GM19397 (cell line): ENCODE measurements around the gene OR4D1.

Experiments used
- ATAC-seq: cut with Tn5 transposase; IDR thresholded peaks from one replicate; pipeline ENCODE4 v1.9.1; 2021; ENCODE audit warnings: mild to moderate bottlenecking, moderate library complexity; ENCODE audit not compliant: unreplicated experiment

The OR4D1 gene

DNA sequence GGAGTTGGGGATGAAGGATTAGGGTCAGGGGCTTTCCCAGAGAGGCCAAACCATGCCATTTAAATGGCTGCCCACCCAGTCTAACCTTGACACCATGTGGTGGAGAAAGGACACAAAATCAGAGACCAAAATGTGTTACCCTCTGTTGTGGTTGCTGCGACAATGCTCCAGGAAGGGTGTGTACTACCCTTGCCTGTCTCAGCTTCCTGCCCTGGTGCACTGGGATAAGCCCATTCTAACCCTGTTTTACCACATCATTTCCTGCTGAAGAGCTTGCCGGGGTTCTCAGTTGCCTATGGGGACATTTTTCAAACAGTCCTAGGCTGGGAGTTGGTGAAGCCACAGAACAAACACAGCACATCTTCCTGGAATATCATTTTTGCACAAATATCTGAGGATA is 4.9 kb downstream of the OR4D1 start:
- ATAC-seq = no peak

DNA sequence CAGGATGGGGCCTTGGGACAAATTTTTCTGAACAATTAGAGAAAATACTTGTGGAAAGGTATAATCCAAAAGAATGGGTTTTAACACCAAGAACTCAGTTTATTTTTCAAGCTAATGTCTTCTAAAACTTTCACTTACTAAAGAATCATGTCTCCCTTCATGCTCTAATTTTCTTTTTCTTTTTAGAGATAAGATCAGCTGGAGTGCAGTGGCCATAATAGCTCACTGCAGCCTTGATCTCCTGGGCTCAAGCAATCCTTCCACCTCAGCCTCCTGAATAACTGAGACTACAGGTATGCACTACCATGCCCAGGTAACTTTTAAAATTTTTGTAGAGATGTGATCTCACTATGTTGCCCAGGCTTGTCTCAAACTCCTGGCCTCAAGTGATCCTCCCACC is 5.5 kb downstream of the OR4D1 start:
- ATAC-seq = no peak

DNA sequence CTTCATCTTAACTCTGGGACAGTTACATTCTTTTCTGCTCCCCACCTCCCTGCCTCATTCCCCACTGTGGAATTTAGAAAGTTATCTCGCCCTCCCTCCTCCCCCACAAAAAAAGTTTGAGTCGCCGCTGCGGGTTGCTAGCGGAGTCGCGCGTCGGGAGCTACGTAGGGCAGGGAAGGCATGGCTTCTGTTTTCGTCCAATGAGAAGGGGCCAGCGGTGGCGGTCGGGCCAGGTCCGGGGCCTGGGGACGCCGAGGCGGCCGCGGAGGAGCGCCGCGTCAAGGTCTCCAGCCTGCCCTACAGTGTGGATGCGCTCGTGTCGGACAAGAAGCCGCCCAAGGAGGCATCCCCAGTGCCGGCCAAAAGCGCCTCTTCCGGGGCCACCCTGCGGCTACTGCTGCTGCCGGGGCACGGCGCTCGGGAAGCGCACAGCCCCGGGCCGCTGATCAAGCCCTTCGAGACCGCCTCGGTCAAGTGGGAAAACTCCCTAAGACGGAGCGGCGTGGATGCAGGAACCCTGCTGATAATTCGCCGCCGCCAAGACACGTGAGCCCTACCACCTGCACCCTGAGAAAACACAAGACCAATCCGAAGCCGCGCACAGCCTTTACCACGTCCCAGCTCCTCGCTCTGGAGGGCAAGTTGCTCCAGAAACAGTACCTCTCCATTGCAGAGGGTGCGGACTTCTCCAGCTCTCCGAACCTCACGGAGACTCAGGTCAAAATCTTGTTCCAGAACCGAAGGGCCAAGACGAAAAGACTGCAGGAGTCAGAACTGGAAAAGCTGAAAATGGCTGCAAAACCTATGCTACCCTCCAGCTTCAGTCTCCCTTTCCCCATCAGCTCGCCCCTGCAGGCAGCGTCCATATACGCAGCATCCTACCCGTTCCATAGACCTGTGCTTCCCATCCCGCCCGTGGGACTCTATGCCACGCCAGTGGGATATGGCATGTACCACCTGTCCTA is 8.9 kb downstream of the OR4D1 start:
- no peak for ATAC-seq

DNA sequence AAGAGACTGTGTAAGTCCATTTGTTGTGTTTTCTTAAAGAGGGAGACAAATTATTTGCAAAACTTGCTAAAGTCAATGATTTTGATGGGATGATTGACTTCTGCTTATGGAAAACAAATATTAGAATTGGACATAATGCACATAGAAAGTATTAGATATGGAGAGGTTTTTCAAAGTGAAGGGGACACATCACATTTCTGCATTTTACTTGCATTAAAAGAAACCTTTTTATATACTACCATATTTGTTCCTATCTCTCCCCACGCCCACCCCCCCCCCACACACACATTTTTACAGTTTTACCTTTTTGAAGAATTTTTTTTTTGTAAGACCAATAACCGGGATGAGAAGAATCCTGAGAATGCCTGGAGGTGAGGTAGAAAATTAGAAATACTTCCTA is 10.0 kb downstream of the OR4D1 start:
- ATAC-seq = no peak

DNA sequence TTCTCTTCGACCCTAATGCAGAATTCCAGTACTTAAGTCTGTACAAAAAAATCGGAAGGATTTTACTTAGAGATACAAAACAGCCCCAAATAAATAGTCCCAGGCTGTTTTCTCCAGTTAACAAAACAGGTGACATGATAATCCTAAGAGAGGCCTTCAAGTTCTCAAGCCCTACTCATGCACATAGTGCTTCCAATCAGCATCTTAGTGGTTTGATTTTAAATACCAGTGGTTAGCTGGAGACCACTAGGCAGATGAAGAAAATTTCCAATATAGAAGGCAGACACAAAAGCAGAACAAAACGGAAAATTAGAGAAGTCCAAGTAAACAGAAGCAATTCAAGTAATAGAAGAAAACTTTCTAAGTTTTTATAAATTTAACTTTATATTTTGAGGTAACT is 13.4 kb downstream of the OR4D1 start:
- ATAC-seq = no peak

DNA sequence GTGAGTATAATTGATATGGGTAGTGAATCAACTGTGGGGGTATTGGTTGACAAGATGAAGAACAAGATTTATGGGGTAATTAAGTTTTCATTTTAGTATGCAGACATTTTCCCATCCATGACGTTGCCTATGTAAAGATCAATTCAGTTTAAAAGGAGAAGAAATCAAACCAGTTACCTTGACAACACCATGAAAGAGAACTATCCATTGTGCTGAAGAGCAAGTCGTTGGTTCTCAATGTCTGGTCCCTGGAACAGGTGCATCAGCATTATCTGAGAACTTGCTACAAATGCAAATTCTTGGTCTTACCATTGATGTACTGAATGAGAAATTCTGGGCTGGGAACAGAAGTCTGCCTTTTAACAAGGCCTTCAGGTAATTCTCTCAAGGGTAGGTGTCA is 17.8 kb downstream of the OR4D1 start:
- ATAC-seq = no peak

DNA sequence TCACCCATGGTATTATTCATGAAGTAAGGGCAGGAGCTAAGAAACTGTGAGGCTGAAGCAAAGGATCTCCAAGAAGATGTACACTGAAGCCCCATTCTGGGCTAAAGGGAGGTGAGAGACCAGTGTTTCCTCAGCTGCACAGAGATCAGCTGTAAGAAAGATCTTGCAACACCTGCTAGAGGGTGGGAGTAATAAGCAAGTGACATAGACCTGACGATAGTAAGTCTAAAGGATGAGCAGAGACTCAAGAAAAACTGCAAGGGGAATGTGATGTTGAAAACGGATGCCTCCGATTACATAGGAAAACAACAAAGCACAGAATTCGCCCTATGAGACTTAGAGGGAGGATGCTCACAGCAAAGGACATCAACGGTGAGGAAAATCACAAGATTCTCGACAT is 18.5 kb downstream of the OR4D1 start, which contains the start of gene OR4D2:
TSS of gene OR4D2 (plus strand) at position 301 of the 400 bp plus-strand sequence. CDS start 2,674 bp downstream, outside the sequence.
- ATAC-seq = no peak

DNA sequence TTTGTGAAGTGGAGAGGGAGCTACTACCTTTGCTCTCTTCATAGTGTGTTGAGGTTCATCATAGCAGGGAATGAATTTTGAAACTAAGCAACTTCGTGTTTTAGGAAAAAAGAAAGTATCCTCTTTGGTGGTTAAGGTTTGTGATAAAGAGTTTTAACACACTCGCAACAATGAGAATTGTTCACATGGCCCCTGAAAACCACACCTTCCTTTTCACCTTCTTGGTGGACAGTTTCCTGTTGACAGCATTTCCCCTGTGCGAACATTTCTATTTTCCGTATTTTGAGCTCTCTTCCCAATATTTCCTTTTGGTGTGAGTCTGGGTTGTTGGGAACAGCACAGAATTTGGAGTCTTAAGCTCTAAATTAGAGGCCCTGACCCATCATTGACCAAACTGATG is 22.4 kb downstream of the OR4D1 start:
- ATAC-seq = no peak

DNA sequence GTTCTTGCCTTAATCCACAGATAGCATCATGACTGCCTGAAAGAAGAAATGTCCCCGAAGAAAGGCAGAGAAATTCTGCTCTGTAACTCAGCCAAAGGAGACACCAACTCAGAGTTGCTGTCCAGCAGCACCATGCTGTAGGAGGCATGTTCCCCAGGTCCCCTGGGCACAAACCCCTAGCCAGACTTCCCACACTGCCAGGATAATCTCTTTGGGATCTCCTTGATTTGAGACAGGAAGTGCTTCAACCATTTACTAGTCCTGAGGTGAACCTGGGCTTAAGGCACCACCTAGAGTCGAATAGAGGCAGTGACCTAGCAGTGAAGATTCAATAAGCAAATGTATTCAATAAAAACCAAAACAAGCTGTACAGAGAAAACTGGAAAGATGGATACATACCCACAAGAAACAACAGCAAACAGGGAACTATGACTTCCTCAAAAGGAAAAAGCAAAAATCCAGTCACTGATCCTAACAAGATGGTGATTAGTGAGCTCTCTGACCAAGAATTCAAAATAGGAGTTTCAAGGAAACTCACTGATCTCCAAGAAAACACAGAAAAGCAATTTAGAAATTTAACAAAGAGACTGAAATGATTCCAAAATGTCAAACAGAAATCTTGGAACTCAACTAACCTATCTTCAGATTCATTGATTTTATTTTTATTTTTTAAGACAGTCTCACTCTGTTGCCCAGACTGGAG is 24.3 kb downstream of the OR4D1 start:
- no peak for ATAC-seq

DNA sequence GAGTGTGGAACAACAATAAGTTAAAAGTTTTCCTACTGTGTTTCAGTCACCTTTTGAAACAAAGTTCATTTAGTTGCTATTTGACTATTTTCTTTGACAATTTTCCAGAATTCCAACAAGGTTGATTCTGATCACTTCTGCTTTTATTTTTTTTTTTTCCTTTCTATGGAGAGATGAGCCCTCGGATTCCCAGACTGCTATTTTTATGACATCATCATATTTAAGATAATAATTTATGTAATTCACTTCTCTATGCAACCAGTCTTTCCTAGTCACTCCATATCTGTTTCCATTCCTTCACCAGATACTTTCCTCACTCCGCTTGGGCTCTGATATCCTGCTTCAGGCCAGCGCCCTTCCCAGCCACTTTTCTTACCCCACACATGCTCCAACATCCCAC is 26.7 kb downstream of the OR4D1 start:
- no peak for ATAC-seq

DNA sequence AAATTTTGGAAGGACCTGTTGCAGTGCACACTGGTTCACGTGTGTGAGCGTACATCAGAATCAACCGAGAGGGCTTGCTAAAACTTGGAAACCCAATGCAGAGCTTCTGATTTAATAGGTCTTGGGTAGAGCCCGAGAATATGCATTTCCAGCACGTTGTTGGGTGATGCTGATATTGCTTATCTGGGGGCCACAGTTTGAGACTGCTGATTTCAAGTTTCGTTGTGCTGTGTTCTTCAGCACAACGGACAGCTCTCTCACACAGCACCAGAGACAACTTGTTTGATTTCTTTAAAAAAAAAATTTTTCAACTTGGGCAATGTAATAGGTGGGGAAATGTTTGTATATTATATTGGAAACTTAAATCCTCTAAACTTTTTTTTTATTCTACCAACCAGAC is 28.0 kb downstream of the OR4D1 start:
- ATAC-seq = no peak

DNA sequence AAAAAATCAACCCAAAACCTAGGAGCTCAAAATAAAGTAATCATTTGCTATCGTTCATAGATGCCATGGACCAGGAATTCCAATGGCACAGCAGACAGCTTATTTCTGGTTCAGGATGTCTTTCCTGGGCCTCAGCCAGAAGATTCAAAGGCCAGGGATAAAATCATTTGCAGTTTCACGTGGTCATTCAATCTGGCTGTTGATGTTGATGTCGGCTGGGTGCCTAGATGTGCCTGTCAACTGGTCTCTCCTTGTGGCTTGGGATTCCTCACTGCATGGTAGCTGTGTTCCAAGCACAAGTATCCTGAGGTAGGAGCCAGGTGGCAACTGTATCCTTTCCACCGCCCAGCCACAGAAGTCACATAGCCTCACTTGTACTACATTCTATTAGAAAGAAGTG is 33.6 kb downstream of the OR4D1 start:
- no peak for ATAC-seq

DNA sequence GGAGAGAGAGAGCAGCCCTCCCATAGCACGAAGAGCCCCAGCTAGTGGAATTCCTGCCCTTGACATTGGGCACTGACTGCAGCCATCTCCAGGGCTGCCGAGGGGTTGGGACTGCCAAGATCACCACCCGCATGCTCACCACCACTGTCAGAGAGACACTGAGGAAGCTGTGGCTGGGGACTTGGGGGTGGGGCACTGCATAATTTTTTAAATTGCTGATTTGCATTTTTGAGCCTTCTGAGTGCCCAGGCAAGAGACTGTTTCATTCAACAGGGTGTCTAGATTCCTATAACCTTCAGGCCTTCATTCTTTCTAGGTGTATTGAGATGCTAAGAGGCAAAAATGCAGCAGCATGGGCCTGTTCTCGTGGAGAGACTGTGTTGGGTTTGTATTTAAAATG is 35.3 kb downstream of the OR4D1 start:
- no peak for ATAC-seq

DNA sequence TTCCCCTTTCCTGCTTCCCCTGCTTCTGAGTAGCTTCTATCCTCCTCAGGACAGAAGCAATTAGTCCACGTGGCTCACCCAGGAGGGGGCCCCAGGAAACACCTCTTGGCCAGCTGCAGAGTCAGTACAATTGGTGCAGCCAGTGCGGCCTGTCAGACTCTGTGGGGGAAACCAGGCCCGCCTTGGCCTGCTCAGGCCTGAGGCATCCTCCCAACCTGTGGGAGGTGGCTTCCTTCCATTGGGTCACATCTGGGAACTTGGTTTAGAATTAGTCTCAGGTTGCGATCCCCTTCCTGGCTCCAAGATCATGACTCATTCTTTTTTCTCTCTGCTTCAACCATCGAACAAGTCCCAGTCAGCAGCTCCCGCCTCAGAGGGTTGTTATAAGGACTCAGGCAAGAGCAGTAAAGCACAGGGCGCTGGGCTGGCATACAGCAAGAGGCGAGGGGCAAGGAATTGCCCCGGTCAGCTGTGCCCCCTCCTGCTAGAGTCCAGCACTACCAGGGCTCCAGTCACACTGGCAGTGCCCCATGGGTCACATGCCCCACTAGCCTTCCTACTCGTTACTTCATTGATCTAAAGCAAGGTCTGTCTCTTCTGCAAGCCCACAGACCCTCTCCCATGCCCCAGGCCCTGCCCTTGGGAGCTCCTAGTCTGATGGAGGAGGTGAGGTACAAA is 36.3 kb downstream of the OR4D1 start:
- no peak for ATAC-seq

DNA sequence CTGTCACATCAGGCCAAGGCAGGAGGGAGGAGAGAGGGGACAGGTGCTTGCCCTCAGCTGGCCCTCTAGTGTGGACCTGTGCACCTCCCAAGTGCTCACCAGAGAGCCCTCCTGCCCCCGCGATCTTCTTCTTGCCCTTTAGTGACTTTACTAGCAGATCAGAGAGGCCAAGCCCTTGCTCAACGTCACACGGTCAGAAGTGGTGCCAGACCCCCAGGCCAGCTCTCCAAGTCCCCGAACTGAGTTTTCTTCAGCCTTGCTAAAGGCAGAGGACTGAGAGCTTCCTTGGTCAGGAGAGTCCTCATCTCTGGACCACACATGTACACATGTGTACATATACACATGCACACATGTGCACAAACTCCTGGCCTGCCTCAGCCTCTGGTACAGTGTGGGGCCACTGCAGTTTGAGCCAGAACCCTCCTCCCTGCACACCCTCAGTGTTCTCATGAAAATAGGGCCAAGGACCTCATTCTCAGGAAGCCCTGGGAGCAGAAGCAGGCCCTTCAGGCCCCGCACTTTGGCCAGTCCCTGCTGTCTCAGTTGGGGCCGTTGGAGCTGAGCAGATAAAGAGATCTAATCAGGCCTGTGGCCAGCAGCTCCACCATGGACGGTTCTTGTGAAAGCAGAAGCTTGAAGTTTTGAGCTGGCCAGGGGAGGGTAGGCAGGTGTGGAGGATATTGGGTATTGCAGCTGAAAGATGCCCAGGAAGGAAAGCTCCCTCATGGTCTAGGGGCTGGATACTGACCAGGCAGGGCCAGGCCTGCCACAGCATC is 37.0 kb downstream of the OR4D1 start:
- ATAC-seq = no peak

DNA sequence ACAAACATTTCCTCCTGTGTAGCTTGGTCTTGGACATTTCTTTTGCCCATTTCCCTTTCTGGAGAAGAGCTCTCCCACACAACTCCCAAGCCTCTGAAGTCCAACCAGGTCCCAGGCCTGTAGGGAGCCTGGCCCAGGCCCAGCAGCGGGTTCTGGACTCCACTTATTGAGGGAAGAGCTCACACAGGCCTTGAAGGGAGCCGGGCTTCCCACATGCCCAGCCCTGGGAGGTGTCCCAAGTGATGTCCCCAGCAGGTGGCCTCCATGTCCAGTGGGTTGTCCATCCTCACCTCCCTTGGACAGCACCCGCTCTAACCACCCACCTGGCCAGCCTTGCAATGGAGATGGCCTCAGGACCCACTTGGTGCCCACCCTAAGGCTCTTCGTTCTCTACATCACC is 38.4 kb downstream of the OR4D1 start:
- ATAC-seq = no peak

DNA sequence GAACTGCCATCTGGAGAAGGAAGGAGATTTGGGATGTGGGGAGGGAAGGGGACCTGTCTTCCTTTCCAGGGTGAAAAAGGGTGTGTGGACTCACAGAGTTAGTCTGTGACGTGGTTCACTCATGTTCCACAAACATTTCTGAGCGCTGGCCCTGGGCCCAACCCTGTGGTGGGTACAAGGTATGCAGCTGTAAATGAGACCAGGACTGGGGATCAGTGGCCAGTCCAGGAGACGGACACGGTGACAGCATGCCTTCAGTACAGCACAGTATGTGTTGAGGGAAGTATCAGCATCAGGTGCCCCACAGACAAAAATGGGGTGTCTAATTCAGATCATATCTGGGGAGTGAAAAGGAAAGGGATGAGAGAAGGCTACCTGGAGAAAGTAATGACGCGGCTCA is 38.9 kb downstream of the OR4D1 start:
- ATAC-seq = no peak

DNA sequence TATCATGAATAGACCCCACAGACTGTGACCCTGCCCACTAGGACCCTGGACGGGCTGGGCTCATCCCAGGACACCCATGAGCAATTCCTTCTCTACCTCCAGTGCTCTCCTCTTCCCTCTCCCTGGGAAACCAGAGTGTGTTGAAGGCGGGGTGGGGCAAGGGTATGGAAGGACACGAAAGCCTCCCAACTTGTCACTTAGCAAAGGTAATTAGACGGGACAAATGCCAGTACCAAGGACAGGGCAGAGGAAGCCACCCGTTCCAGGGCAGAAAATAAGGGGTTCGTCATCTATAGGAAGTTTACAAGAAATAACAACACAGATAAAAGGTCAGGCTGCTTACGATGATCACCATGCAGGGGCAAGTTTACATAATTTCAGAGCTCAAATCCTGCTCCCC is 39.5 kb downstream of the OR4D1 start:
- ATAC-seq = no peak

DNA sequence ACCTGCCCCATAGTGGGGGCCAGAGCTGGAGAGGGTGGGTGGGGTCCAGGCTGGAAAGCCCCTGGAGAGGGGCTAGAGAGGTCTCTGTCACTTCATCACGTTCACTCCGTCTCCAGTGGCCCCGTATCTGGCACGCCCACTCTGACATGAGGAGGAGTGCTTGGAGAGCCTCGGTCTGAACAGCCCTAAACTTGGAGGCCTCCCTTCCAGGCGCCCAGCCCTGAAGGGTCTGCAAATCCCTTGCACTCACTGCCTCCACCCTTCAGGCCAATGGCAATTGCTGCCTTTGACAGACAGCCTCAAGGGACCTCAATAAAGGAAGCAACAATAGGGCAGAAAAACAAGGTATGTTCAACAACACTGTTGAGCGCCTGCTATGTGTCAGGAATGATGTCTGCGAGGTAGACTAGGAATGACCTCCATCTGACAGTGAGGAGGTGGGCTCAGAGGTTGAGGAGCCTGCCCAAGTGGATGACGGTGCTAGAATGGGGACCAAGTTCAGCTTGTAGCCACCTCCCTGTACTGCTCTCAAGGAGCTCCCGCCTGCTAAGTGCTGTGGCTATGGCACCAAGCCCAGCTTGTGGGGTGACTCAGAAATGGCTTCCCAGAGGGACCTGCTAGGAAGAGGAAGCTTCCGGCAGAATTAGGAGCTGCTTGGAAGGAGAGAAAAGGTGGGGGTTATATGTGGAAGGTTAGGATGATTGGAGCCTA is 41.4 kb downstream of the OR4D1 start:
- no peak for ATAC-seq

DNA sequence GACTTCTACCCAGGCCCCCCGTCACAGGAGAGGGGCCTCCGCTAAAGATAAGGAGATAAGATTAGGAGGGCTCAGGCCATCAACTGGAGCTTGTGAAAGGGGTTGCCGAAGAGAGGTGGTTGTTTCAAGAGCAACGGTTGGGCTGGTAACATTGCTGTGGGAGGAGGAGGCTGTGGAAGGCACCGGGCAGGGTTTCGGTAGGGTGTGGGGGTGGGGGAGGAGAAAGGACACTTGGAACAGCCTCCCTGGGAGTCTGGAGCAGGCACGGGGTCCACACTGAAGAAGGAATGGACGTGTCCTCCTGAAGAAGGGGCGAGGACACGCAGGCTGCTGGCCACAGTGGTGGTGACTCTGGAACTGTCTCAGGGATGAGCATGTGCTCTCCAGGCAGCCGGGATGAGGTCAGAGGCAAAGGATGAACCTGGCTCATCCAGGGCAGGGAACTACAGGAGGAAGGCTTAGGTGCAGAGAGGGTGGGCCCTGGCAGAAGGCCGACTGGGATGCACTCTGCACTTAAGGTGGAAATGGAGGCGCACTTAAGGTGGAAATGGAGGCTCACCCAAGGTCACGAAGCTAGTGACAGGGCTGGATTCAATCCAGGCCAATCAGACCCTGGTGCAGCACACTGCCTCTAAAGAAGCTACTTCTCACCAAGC is 43.2 kb downstream of the OR4D1 start:
- no peak for ATAC-seq
